HepG2 (cell line): ENCODE data around the gene GABBR2. TPM values are rescaled to one million over a fixed set of nuclear protein-coding genes. Genes with fewer than 3 reads are reported as not detected.
A peak's percentile ranks its signal among the peaks of the same experiment; 100 is the strongest.

Experiments
- ATAC-seq: fragments of 200-7000 bp; cut with Tn5 transposase; 3 replicates; pipeline ENCODE4 v1.9.1; 2020; ENCODE audit warnings: mild to moderate bottlenecking, moderate library complexity
- BruUV-seq: library from RNA; stranded (reverse); fragments of 400-500 nt; replicated peaks from 2 replicates; lab custom pipeline; 2021; lab: Mats Ljungman, UMichigan
- CTCF ChIA-PET: fragments of 300-600 bp; formaldehyde crosslinking; extraction: SDS; loops from one replicate; lab custom pipeline; 2021; ENCODE audit warnings: low total read pairs, inconsistent platforms, low intra/inter-chr PET ratio; lab: Yijun Ruan, JAX
- POLR2A ChIA-PET: fragments of 350-600 bp; sonication (Branson Sonifier 250); formaldehyde crosslinking; loops from one replicate; lab custom pipeline; 2020; ENCODE audit warnings: antibody characterized with exemption, inconsistent platforms; lab: Yijun Ruan, JAX
- DNase-seq: peaks from one replicate; pipeline ENCODE4 v3.0.0-alpha.2; 2015; ENCODE audit warnings: low spot score
- FAIRE-seq: peaks from 3 replicates; lab custom pipeline; 2011; peaks lifted over from hg19 to GRCh38; lab: Jason Lieb, UNC
- H2AFZ ChIP-seq: one replicate; pipeline ENCODE4 v1.6.1; 2011; ENCODE audit warnings: low read length, inconsistent platforms
- H3K27ac ChIP-seq: fragments of 300-600 bp; 3 replicates; pipeline ENCODE4 v1.8.0; 2011; ENCODE audit warnings: mixed run types, mild to moderate bottlenecking, mixed read lengths, low read length, inconsistent platforms; ENCODE audit not compliant: insufficient read depth; ENCODE audit errors: extremely low read length
- H3K27me3 ChIP-seq, 2 experiments: fragments of 200-600 bp in 1 of 2; 2 replicates in 1 of 2; 3 replicates in 1 of 2; pipeline versions ENCODE4 v1.6.0 to v1.8.0; 2011; ENCODE audit warnings: low read length in 2 of 2, mild to moderate bottlenecking in 2 of 2, moderate library complexity in 2 of 2, inconsistent platforms in 1 of 2; ENCODE audit not compliant: insufficient read depth in 2 of 2, control insufficient read depth in 1 of 2
- H3K36me3 ChIP-seq, 2 experiments: fragments of 200-600 bp in 1 of 2; replicated peaks in 1 of 2; 2 replicates in 1 of 2; 3 replicates in 1 of 2; pipeline versions ENCODE4 v1.5.1 to v1.8.0; 2011; ENCODE audit warnings: low read length in 2 of 2, inconsistent platforms in 1 of 2; ENCODE audit not compliant: insufficient read depth in 2 of 2, control insufficient read depth in 1 of 2
- H3K4me1 ChIP-seq: 2 replicates; pipeline ENCODE4 v1.5.1; 2012; ENCODE audit warnings: low read length, inconsistent platforms; ENCODE audit not compliant: insufficient read depth
- H3K4me2 ChIP-seq: 2 replicates; pipeline ENCODE4 v1.6.0; 2011; ENCODE audit warnings: low read depth, low read length, inconsistent platforms
- H3K4me3 ChIP-seq, 3 experiments: fragments of 200-600 bp in 1 of 3; sonication (generic), shearing (Covaris generic) in 1 of 3; replicated peaks in 1 of 3; 2 replicates each; pipeline ENCODE4 v1.5.1; 2011 to 2016; ENCODE audit warnings: low read length in 3 of 3, inconsistent platforms in 2 of 3, low read depth in 2 of 3, mild to moderate bottlenecking in 2 of 3, control low read depth in 1 of 3, mixed read lengths in 1 of 3; ENCODE audit not compliant: insufficient read depth in 1 of 3
- H3K79me2 ChIP-seq: one replicate; pipeline ENCODE4 v1.6.1; 2011; ENCODE audit warnings: low read length, inconsistent platforms; ENCODE audit not compliant: insufficient read depth
- H3K9ac ChIP-seq: 2 replicates; pipeline ENCODE4 v1.6.0; 2011; ENCODE audit warnings: mild to moderate bottlenecking, low read depth, low read length, inconsistent platforms; ENCODE audit not compliant: insufficient read depth
- H3K9me3 ChIP-seq: 2 replicates; pipeline ENCODE4 v1.5.1; 2012; ENCODE audit warnings: mild to moderate bottlenecking, low read length
- H4K20me1 ChIP-seq: 2 replicates; pipeline ENCODE4 v1.6.0; 2011; ENCODE audit warnings: inconsistent platforms, mild to moderate bottlenecking, low read length, moderate library complexity; ENCODE audit not compliant: insufficient read depth
- EEA1 ChIP-seq: sonication (generic); formaldehyde crosslinking; IDR thresholded peaks from 2 replicates; pipeline ENCODE4 v1.5.1; 2020; ENCODE audit warnings: mild to moderate bottlenecking, missing genetic modification reagents, borderline replicate concordance
- NBN ChIP-seq: fragments of 450-650 bp; conservative IDR thresholded peaks from 2 replicates; pipeline ENCODE4 v1.6.1; 2017
- PRDM10 ChIP-seq: sonication (generic); formaldehyde crosslinking; IDR thresholded peaks from 2 replicates; pipeline ENCODE4 v1.4.0; 2020; ENCODE audit warnings: low read depth, missing genetic modification reagents
- SRF ChIP-seq: IDR thresholded peaks from 2 replicates; pipeline ENCODE4 v1.6.1; 2011; ENCODE audit warnings: mild to moderate bottlenecking, low read depth, low read length, moderate library complexity
- TBL1XR1 ChIP-seq: fragments of 150-350 bp; IDR thresholded peaks from 2 replicates; pipeline ENCODE4 v1.6.1; 2014; ENCODE audit warnings: borderline replicate concordance, low read length; ENCODE audit not compliant: partially characterized antibody
- THAP11 ChIP-seq: IDR thresholded peaks from 2 replicates; pipeline ENCODE4 v1.6.1; 2016; ENCODE audit warnings: missing biosample characterization, missing genetic modification reagents
- ZNF143 ChIP-seq: sonication (generic); formaldehyde crosslinking; IDR thresholded peaks from 2 replicates; pipeline ENCODE4 v1.4.0; 2020; ENCODE audit warnings: missing genetic modification reagents
- ZNF180 ChIP-seq: sonication (generic); formaldehyde crosslinking; IDR thresholded peaks from 2 replicates; pipeline ENCODE4 v1.4.0; 2020; ENCODE audit warnings: low read depth, missing genetic modification reagents, borderline replicate concordance
- ZNF24 ChIP-seq: fragments of 450-650 bp; IDR thresholded peaks from 2 replicates; pipeline ENCODE4 v1.6.1; 2017; ENCODE audit warnings: antibody characterized with exemption, mild to moderate bottlenecking
- ZNF878 ChIP-seq: sonication (generic); formaldehyde crosslinking; IDR thresholded peaks from 2 replicates; pipeline ENCODE4 v1.8.1; 2023; ENCODE audit warnings: mild to moderate bottlenecking, missing genetic modification reagents, moderate library complexity
- WGBS: methylation state at CpG from one replicate; pipeline ENCODE4 v1.1.6; 2017; ENCODE audit warnings: low lambda C conversion rate; 5-methylcytosine and 5-hydroxymethylcytosine counted together
- in situ Hi-C: cut with HindIII; loops from 2 replicates; pipeline ENCODE4 v1.10.0; 2017; ENCODE audit warnings: low pct_unique_long_range_greater_than_20kb; ENCODE audit not compliant: extremely low pct_ligation_motif_present
- intact Hi-C: fragments of 100-400 bp; cut with micrococcal nuclease; formaldehyde crosslinking; loops from one replicate; pipeline ENCODE4 v1.10.0; 2022; ENCODE audit not compliant: unreplicated experiment
- polyA plus RNA-seq, 8 experiments: library from polyadenylated mRNA; depleted of rRNA in 3 of 8; stranded (reverse) in 7 of 8; unstranded in 1 of 8; fragments of >200 nt; fragmentation: Illumina TruSeq in 4 of 8; extraction: Trizol in 4 of 8; gene quantifications; 2 replicates each; pipeline versions ENCODE4 v1.2.1 to v1.2.3, GENCODE V29; 2011 to 2016; ENCODE audit warnings: low read depth in 4 of 8, missing spikeins in 1 of 8, mixed read lengths in 1 of 8; ENCODE audit not compliant: insufficient read depth in 1 of 8
- total RNA-seq, 5 experiments: library from RNA; depleted of rRNA; stranded (reverse); fragments of >200 nt; fragmentation: Illumina TruSeq; extraction: Trizol; gene quantifications; 2 replicates each; pipeline ENCODE4 v1.2.3, GENCODE V29; 2016; ENCODE audit warnings: low read depth in 1 of 5

GABBR2 gene
- total and polyA plus RNA-seq, 2 of the 13 experiments (the other 11 are each of a cell fraction or from before 2014, with no cell fraction given): 0.02 TPM; not detected in 1

- no peak for TF ChIP-seq PRDM10 (CRISPR knock-in tag)
These were observed 296.5 kb downstream of the GABBR2 start (continued) for GRCh38 chr9:98412101-98412842.

- H3K27me3 ChIP-seq: peaks cover 0 to 22% of the 10 kb centered on the region in 2 experiments; a peak in 1 of 5 replicates
- H2AFZ ChIP-seq: no peak overlapping the region
- no peaks in the 10 kb centered on the region for H3K79me2 ChIP-seq
- no peak overlapping the region for H3K4me3 ChIP-seq
- TF ChIP-seq ZNF143 (CRISPR knock-in tag): peak; percentile 81
- no peak for TF ChIP-seq TBL1XR1
- no peak for TF ChIP-seq ZNF24
- peak; percentile 82; the same call in 1 of the 2 replicates for TF ChIP-seq SRF
- TF ChIP-seq THAP11 (CRISPR knock-in tag): peak; percentile 89
- no peak for TF ChIP-seq ZNF878 (CRISPR knock-in tag)
- TF ChIP-seq NBN: no peak
- no peak for TF ChIP-seq EEA1 (CRISPR knock-in tag)
- no peak for TF ChIP-seq ZNF180 (CRISPR knock-in tag)
- intact Hi-C loops (no loop called here), in situ Hi-C loops (no loop called here)
- H3K4me1 ChIP-seq: no peaks in the 10 kb centered on the region
- CTCF ChIA-PET: no interaction called here
- ATAC-seq: peak; percentile 81
- H3K36me3 ChIP-seq: no peaks in the 10 kb centered on the region
- no peak overlapping the region for H3K4me2 ChIP-seq
- H3K9me3 ChIP-seq: no peaks in the 10 kb centered on the region
- peak; percentile 21 for FAIRE-seq
- peak; percentile 10 for DNase-seq
- H4K20me1 ChIP-seq: no peaks in the 10 kb centered on the region
- 24% methylated on average over 8 of the region's 8 CpGs for WGBS
- POLR2A ChIA-PET: no interaction called here
- no peak overlapping the region for H3K9ac ChIP-seq
- no TSS peak for BruUV-seq
- no peak overlapping the region for H3K27ac ChIP-seq
These were observed 298.5 kb downstream of the GABBR2 start for GRCh38 chr9:98410185-98410697.
